Measurements from ENCODE around the gene MEGF6. TPM values are rescaled to one million over a fixed set of nuclear protein-coding genes. Genes with fewer than 3 reads are reported as not detected.

Gene MEGF6
- total and polyA plus RNA-seq, 9 of the 15 experiments (the other 6 are each of a cell fraction or from before 2014, with no cell fraction given), result 0.03 to 1.7 (median 0.24) TPM; not detected in 3

GRCh38 chr1:3518256-3518655 is 93.1 kb downstream of the MEGF6 start (continued):
- TF ChIP-seq CTCFL (IDR thresholded peaks at IDR 0.05; ENCODE audit: borderline replicate concordance, insufficient read depth, low read depth, low read length, poor library complexity, severe bottlenecking) (peak; percentile 46), ZNF431 (CRISPR knock-in tag; IDR thresholded peaks at IDR 0.05) (no peak), NUFIP1 (IDR thresholded peaks at IDR 0.05; ENCODE audit: partially characterized antibody) (no peak), CBX1 (IDR thresholded peaks at IDR 0.05; ENCODE audit: low read depth) (0 out of 2 replicates have a peak, but pooled peaks have one; percentile 47), SMARCC2 (IDR thresholded peaks at IDR 0.05; ENCODE audit: low read depth) (no peak), DDX20 (tag; IDR thresholded peaks at IDR 0.05; ENCODE audit: low read depth) (no peak), MAFK (IDR thresholded peaks at IDR 0.05; ENCODE audit: low read length) (no peak), TRIM28 (IDR thresholded peaks at IDR 0.05) (0 out of 2 replicates have a peak, but pooled peaks have one; percentile 40), ARHGAP35 (IDR thresholded peaks at IDR 0.05; ENCODE audit: partially characterized antibody) (no peak), ZNF324 (CRISPR knock-in tag; IDR thresholded peaks at IDR 0.05) (no peak), STAT5B (CRISPR knock-in tag; IDR thresholded peaks at IDR 0.05) (no peak), RAD21 (CRISPR knock-in tag; conservative IDR thresholded peaks at IDR 0.05 in 1 of 2, IDR thresholded peaks at IDR 0.05 in 1 of 2) (peak in 1 of 2 experiments; percentile 51; a peak in 2 of 4 replicates), BCLAF1 (IDR thresholded peaks at IDR 0.05; ENCODE audit: borderline replicate concordance in 1 of 2, control insufficient read depth in 1 of 2, low read depth in 2 of 2, low read length in 1 of 2) (no peak), MYBL2 (IDR thresholded peaks at IDR 0.05; ENCODE audit: low read depth) (no peak), MYBL2 (CRISPR knock-in tag; IDR thresholded peaks at IDR 0.05; ENCODE audit: borderline replicate concordance) (no peak), ZFP1 (CRISPR knock-in tag; IDR thresholded peaks at IDR 0.05) (no peak), ZNF316 (IDR thresholded peaks at IDR 0.05) (no peak)
- TF ChIP-seq, protein P1, sequence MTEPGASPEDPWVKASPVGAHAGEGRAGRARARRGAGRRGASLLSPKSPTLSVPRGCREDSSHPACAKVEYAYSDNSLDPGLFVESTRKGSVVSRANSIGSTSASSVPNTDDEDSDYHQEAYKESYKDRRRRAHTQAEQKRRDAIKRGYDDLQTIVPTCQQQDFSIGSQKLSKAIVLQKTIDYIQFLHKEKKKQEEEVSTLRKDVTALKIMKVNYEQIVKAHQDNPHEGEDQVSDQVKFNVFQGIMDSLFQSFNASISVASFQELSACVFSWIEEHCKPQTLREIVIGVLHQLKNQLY (CRISPR knock-in tag; conservative IDR thresholded peaks at IDR 0.05), result no peak
- TF ChIP-seq, protein P2, sequence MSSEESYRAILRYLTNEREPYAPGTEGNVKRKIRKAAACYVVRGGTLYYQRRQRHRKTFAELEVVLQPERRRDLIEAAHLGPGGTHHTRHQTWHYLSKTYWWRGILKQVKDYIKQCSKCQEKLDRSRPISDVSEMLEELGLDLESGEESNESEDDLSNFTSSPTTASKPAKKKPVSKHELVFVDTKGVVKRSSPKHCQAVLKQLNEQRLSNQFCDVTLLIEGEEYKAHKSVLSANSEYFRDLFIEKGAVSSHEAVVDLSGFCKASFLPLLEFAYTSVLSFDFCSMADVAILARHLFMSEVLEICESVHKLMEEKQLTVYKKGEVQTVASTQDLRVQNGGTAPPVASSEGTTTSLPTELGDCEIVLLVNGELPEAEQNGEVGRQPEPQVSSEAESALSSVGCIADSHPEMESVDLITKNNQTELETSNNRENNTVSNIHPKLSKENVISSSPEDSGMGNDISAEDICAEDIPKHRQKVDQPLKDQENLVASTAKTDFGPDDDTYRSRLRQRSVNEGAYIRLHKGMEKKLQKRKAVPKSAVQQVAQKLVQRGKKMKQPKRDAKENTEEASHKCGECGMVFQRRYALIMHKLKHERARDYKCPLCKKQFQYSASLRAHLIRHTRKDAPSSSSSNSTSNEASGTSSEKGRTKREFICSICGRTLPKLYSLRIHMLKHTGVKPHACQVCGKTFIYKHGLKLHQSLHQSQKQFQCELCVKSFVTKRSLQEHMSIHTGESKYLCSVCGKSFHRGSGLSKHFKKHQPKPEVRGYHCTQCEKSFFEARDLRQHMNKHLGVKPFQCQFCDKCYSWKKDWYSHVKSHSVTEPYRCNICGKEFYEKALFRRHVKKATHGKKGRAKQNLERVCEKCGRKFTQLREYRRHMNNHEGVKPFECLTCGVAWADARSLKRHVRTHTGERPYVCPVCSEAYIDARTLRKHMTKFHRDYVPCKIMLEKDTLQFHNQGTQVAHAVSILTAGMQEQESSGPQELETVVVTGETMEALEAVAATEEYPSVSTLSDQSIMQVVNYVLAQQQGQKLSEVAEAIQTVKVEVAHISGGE (CRISPR knock-in tag; IDR thresholded peaks at IDR 0.05), result no peak

Data from K562 (cell line).